ENCODE measurements around the gene B4GAT1.
"Not testable (repeated sequence)": the region's sequence is repeated elsewhere in the genome, so short reads cannot be mapped to it uniquely, and the experiment has no call there.

Gene B4GAT1
- 2.8 to 19.9 (median 12.0) reads per million in 17 experiments for total RNA-seq

- peak; percentile 79 to 89 (median 84) for DNase-seq
Observed at GRCh38 chr11:66347425-66348276, at the start of gene B4GAT1. Gene B4GAT1, minus strand, starts transcription at chr11:66347629. Its CDS starts 84 bp downstream, at chr11:66347545.

- DNase-seq = no peak
Observed at GRCh38 chr11:66393954-66394353, 46.5 kb upstream of the B4GAT1 start.

GRCh38 chr11:66391322-66391721, 43.9 kb upstream of the B4GAT1 start:
- DNase-seq = no peak

- DNase-seq = peak; percentile 79 to 88 (median 84)
Observed at GRCh38 chr11:66388780-66389386, 41.5 kb upstream of the B4GAT1 start.

GRCh38 chr11:66386171-66387069, 39.0 kb upstream of the B4GAT1 start:
- DNase-seq = peak; percentile 87 to 96 (median 92)

GRCh38 chr11:66384316-66384715, 36.9 kb upstream of the B4GAT1 start:
- DNase-seq = not testable (repeated sequence)

GRCh38 chr11:66380264-66380663, 32.8 kb upstream of the B4GAT1 start:
- peak in 1 of 4 experiments; percentile 22 for DNase-seq

- DNase-seq = not testable (repeated sequence)
Observed at GRCh38 chr11:66373690-66374287, 26.4 kb upstream of the B4GAT1 start.

GRCh38 chr11:66373265-66373664, 25.8 kb upstream of the B4GAT1 start:
- no peak for DNase-seq

GRCh38 chr11:66371627-66372415, 24.4 kb upstream of the B4GAT1 start, which contains the start of gene SLC29A2:
Gene SLC29A2, minus strand, starts transcription at chr11:66371760. Its CDS starts 169 bp downstream, at chr11:66371591.
- DNase-seq = peak in 3 of 4 experiments; percentile 18 to 57 (median 22)

- DNase-seq = no peak
Observed at GRCh38 chr11:66369073-66369894, 21.9 kb upstream of the B4GAT1 start.

GRCh38 chr11:66368484-66368883, 21.1 kb upstream of the B4GAT1 start:
- DNase-seq = no peak

- DNase-seq = no peak
Observed at GRCh38 chr11:66367561-66368312, 20.3 kb upstream of the B4GAT1 start.

- no peak for DNase-seq
Observed at GRCh38 chr11:66366844-66367477, 19.5 kb upstream of the B4GAT1 start.

GRCh38 chr11:66365711-66366619, 18.5 kb upstream of the B4GAT1 start:
- no peak for DNase-seq

- no peak for DNase-seq
Observed at GRCh38 chr11:66365166-66365565, 17.7 kb upstream of the B4GAT1 start.

- DNase-seq = peak; percentile 60 to 82 (median 66)
Observed at GRCh38 chr11:66363805-66364535, 16.5 kb upstream of the B4GAT1 start.
